ENCODE measurements around the gene KIF2B.
"Not testable (repeated sequence)": the region's sequence is repeated elsewhere in the genome, so short reads cannot be mapped to it uniquely, and the experiment has no call there.

DNA sequence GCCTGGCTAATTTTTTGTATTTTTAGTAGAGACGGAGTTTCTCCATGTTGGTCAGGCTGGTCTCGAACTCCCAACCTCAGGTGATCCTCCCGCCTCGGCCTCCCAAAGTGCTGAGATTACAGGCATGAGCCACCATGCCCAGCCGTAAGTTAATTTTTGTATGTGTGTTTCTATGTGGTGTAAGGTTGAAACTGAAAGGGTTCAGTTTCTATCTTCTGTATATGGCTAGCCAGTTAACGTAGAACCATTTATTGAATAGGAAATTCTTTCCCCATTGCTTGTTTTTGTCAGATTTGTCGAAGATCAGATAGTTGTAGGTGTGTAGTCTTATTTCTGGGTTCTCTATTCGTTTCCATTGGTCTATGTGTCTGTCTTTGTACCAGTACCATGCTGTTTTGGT, 12.0 kb downstream of the KIF2B start:
- TF ChIP-seq, protein P1, sequence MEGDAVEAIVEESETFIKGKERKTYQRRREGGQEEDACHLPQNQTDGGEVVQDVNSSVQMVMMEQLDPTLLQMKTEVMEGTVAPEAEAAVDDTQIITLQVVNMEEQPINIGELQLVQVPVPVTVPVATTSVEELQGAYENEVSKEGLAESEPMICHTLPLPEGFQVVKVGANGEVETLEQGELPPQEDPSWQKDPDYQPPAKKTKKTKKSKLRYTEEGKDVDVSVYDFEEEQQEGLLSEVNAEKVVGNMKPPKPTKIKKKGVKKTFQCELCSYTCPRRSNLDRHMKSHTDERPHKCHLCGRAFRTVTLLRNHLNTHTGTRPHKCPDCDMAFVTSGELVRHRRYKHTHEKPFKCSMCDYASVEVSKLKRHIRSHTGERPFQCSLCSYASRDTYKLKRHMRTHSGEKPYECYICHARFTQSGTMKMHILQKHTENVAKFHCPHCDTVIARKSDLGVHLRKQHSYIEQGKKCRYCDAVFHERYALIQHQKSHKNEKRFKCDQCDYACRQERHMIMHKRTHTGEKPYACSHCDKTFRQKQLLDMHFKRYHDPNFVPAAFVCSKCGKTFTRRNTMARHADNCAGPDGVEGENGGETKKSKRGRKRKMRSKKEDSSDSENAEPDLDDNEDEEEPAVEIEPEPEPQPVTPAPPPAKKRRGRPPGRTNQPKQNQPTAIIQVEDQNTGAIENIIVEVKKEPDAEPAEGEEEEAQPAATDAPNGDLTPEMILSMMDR (IDR thresholded peaks at IDR 0.05), result not testable (repeated sequence)
- not testable (repeated sequence) for TF ChIP-seq POLR2A (IDR thresholded peaks at IDR 0.05)

Data from lower leg skin (tissue), 3 donors.